A549 (cell line): ENCODE results near the gene CACNA1G. TPM values are rescaled to one million over a fixed set of nuclear protein-coding genes. Genes with fewer than 3 reads are reported as not detected.

Experiments
- ATAC-seq, 2 experiments: fragments of 200-7000 bp in 1 of 2; fragments of >200 bp in 1 of 2; cut with Nextera tagmentation in 1 of 2; cut with Tn5 transposase in 1 of 2; 3 replicates each; pipeline versions ENCODE4 v1.8.0 to v1.9.1; 2018 to 2020; ENCODE audit warnings: mild to moderate bottlenecking in 1 of 2, moderate library complexity in 1 of 2
- CTCF ChIA-PET: fragments of 300-600 bp; sonication (Branson Sonifier 250); formaldehyde crosslinking; extraction: SDS; loops from one replicate; lab custom pipeline; 2021; ENCODE audit warnings: antibody characterized with exemption, inconsistent platforms; lab: Yijun Ruan, JAX
- POLR2A ChIA-PET: fragments of 350-600 bp; formaldehyde crosslinking; extraction: SDS; loops from one replicate; lab custom pipeline; 2021; ENCODE audit warnings: antibody characterized with exemption, inconsistent platforms; lab: Yijun Ruan, JAX
- DNase-seq, 2 experiments: peaks; one replicate each; pipeline versions ENCODE4 v3.0.0 to v3.0.0-alpha.2; 2011 to 2016; ENCODE audit warnings: low read depth in 1 of 2, low spot score in 1 of 2
- FAIRE-seq: peaks from 2 replicates; lab custom pipeline; 2011; peaks lifted over from hg19 to GRCh38; lab: Jason Lieb, UNC
- H3K27ac ChIP-seq, 2 experiments: fragments of >200 bp; sonication (Bioruptor Twin); formaldehyde crosslinking; 3 replicates each; pipeline ENCODE4 v1.5.1; 2016 to 2017
- H3K4me1 ChIP-seq: fragments of >200 bp; sonication (Bioruptor Twin); formaldehyde crosslinking; 3 replicates; pipeline ENCODE4 v1.6.1; 2016
- H3K4me2 ChIP-seq: fragments of >200 bp; sonication (Bioruptor Twin); formaldehyde crosslinking; 3 replicates; pipeline ENCODE4 v1.6.1; 2016
- H3K4me3 ChIP-seq: fragments of >200 bp; sonication (Bioruptor Twin); formaldehyde crosslinking; 3 replicates; pipeline ENCODE4 v1.5.1; 2016
- H3K9me3 ChIP-seq: fragments of >200 bp; sonication (Bioruptor Twin); formaldehyde crosslinking; 3 replicates; pipeline ENCODE4 v1.6.1; 2016
- BCL3 ChIP-seq: fragments of >200 bp; sonication (Bioruptor Twin); formaldehyde crosslinking; IDR thresholded peaks from 3 replicates; pipeline ENCODE4 v1.6.1; 2016
- EHF ChIP-seq: fragments of 250-450 bp; sonication (Bioruptor Pico); IDR thresholded peaks from 2 replicates; pipeline ENCODE4 v1.5.0; 2020; ENCODE audit warnings: mild to moderate bottlenecking
- FOSB ChIP-seq: fragments of 250-450 bp; sonication (Bioruptor Pico); IDR thresholded peaks from 2 replicates; pipeline ENCODE4 v1.5.0; 2020; ENCODE audit warnings: mild to moderate bottlenecking, moderate library complexity
- FOSL2 ChIP-seq, 2 experiments: fragments of 450-650 bp in 1 of 2; fragments of >200 bp in 1 of 2; sonication (Bioruptor Twin) in 1 of 2; formaldehyde crosslinking; IDR thresholded peaks; 2 replicates each; pipeline versions ENCODE4 v1.5.0 to v1.6.1; 2016 to 2020; ENCODE audit warnings: mild to moderate bottlenecking in 1 of 2, moderate library complexity in 1 of 2
- HEYL ChIP-seq: fragments of 250-450 bp; sonication (Bioruptor Pico); IDR thresholded peaks from 2 replicates; pipeline ENCODE4 v1.8.0; 2021; ENCODE audit warnings: mild to moderate bottlenecking, moderate library complexity
- HOXB13 ChIP-seq: fragments of 250-450 bp; sonication (Bioruptor Pico); IDR thresholded peaks from 2 replicates; pipeline ENCODE4 v1.5.0; 2020; ENCODE audit warnings: low read depth, mild to moderate bottlenecking, moderate library complexity
- JUN ChIP-seq, 2 experiments: fragments of >200 bp; sonication (Bioruptor Twin); formaldehyde crosslinking; IDR thresholded peaks; 2 replicates in 1 of 2; 3 replicates in 1 of 2; pipeline ENCODE4 v1.6.1; 2016 to 2017
- KDM1A ChIP-seq: fragments of 200-600 bp; sonication (generic); IDR thresholded peaks from 2 replicates; pipeline ENCODE4 v1.6.1; 2016; ENCODE audit warnings: low read depth, mild to moderate bottlenecking
- MAX ChIP-seq: IDR thresholded peaks from 2 replicates; pipeline ENCODE4 v1.6.1; 2012
- NFE2L2 ChIP-seq: fragments of 150-350 bp; conservative IDR thresholded peaks from 2 replicates; pipeline ENCODE4 v1.6.1; 2014; ENCODE audit warnings: low read length
- NPAS2 ChIP-seq: fragments of 250-450 bp; sonication (Bioruptor Pico); IDR thresholded peaks from 2 replicates; pipeline ENCODE4 v1.8.0; 2022; ENCODE audit warnings: mild to moderate bottlenecking, moderate library complexity, borderline replicate concordance
- NR3C1 ChIP-seq: fragments of >200 bp; sonication (Bioruptor Twin); formaldehyde crosslinking; IDR thresholded peaks from 3 replicates; pipeline ENCODE4 v1.6.1; 2017
- RAD21 ChIP-seq, 2 experiments: fragments of >200 bp in 1 of 2; sonication (Bioruptor Twin) in 1 of 2; formaldehyde crosslinking in 1 of 2; IDR thresholded peaks in 1 of 2; conservative IDR thresholded peaks in 1 of 2; 2 replicates in 1 of 2; 3 replicates in 1 of 2; pipeline ENCODE4 v1.6.1; 2012 to 2018; ENCODE audit warnings: inconsistent platforms in 1 of 2
- RFX5 ChIP-seq: fragments of 450-650 bp; IDR thresholded peaks from 2 replicates; pipeline ENCODE4 v1.7.1; 2014; ENCODE audit warnings: antibody characterized with exemption, mild to moderate bottlenecking, moderate library complexity
- RNF2 ChIP-seq: fragments of 200-600 bp; sonication (generic); IDR thresholded peaks from 2 replicates; pipeline ENCODE4 v1.6.1; 2016; ENCODE audit warnings: low read depth, mild to moderate bottlenecking, antibody characterized with exemption, moderate library complexity, borderline replicate concordance
- SREBF2 ChIP-seq: fragments of 450-650 bp; IDR thresholded peaks from 2 replicates; pipeline ENCODE4 v1.6.1; 2014; ENCODE audit warnings: mild to moderate bottlenecking, moderate library complexity
- USF2 ChIP-seq: fragments of 450-650 bp; IDR thresholded peaks from 2 replicates; pipeline ENCODE4 v1.6.1; 2014; ENCODE audit warnings: antibody characterized with exemption
- ZC3H11A ChIP-seq: fragments of 450-650 bp; IDR thresholded peaks from 2 replicates; pipeline ENCODE4 v1.6.1; 2014; ENCODE audit warnings: antibody characterized with exemption, mild to moderate bottlenecking
- WGBS: methylation state at CpG from one replicate; pipeline ENCODE4 v1.1.6; 2017; ENCODE audit errors: missing lambda C conversion rate; 5-methylcytosine and 5-hydroxymethylcytosine counted together
- polyA plus RNA-seq, 4 experiments: library from polyadenylated mRNA; depleted of rRNA in 3 of 4; stranded (reverse); fragments of >200 nt; fragmentation: RNase III in 1 of 4; extraction: RNeasy Plus Mini Kit Qiagen cat#74134 plus additional on column Dnase treatment in 1 of 4; gene quantifications; 2 replicates in 3 of 4; 3 replicates in 1 of 4; pipeline ENCODE4 v1.2.3, GENCODE V29; 2011 to 2017
- TF ChIP-seq, protein P1 (sequence below): fragments of 200-600 bp; sonication (generic); IDR thresholded peaks from 2 replicates; pipeline ENCODE4 v1.6.1; 2016; ENCODE audit warnings: antibody characterized with exemption, mild to moderate bottlenecking, moderate library complexity
- TF ChIP-seq, protein P2 (sequence below): fragments of 150-350 bp; IDR thresholded peaks from 2 replicates; pipeline ENCODE4 v1.6.1; 2014; ENCODE audit warnings: low read depth, mild to moderate bottlenecking, low read length

CACNA1G gene
- polyA plus RNA-seq, 2 of the 4 experiments (the other 2 are of a cell fraction) = 4.0 to 8.9 TPM

DNA sequence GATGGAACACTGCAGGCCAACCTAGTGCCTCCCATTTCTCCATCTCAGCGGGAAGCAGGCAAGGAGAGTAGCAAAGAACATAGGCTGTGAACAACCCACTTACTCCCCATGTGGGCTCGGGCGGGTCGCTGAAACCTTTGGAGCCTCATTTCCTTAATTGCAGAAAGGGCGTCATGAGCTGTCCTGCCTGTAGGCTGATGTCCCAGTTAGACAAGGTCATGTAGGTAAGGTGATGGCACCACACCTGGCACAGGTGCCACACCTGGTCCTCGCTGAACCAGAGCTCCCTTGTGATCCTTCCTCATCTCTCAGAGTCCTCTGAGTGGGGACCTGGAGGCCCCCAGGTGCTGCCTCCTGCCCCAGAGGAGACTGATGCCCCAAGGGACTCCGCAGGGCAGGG, 97.1 kb downstream of the CACNA1G start:
- Histone ChIP-seq H3K4me1 (peaks cover 86% of the 10 kb centered on the region), H3K27ac (peak overlapping the region; percentile 98), H3K9me3 (no peaks in the 10 kb centered on the region), H3K4me2 (no peak overlapping the region; the same call in 2 of the 3 replicates), H3K4me3 (no peak overlapping the region)
- FAIRE-seq (no peak), ATAC-seq (no peak), DNase-seq (no peak)
- POLR2A ChIA-PET = interaction anchor here (6.3 kb wide), 1 partner anchor 19 kb away, joined by 237 read pairs; the partner anchor contains the start of gene ABCC3
- CTCF ChIA-PET = interaction anchor here (32.5 to 52.6 kb wide), 2 partner anchors 25 to 35 kb away, joined by 783 to 2097 read pairs; partner anchors contain the start of gene ABCC3
- TF ChIP-seq, protein P1, sequence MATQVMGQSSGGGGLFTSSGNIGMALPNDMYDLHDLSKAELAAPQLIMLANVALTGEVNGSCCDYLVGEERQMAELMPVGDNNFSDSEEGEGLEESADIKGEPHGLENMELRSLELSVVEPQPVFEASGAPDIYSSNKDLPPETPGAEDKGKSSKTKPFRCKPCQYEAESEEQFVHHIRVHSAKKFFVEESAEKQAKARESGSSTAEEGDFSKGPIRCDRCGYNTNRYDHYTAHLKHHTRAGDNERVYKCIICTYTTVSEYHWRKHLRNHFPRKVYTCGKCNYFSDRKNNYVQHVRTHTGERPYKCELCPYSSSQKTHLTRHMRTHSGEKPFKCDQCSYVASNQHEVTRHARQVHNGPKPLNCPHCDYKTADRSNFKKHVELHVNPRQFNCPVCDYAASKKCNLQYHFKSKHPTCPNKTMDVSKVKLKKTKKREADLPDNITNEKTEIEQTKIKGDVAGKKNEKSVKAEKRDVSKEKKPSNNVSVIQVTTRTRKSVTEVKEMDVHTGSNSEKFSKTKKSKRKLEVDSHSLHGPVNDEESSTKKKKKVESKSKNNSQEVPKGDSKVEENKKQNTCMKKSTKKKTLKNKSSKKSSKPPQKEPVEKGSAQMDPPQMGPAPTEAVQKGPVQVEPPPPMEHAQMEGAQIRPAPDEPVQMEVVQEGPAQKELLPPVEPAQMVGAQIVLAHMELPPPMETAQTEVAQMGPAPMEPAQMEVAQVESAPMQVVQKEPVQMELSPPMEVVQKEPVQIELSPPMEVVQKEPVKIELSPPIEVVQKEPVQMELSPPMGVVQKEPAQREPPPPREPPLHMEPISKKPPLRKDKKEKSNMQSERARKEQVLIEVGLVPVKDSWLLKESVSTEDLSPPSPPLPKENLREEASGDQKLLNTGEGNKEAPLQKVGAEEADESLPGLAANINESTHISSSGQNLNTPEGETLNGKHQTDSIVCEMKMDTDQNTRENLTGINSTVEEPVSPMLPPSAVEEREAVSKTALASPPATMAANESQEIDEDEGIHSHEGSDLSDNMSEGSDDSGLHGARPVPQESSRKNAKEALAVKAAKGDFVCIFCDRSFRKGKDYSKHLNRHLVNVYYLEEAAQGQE = no peak
- TF ChIP-seq FOSB (no peak), EHF (CRISPR knock-in tag) (no peak), BCL3 (no peak), ZC3H11A (no peak), FOSL2 (IDR thresholded peaks at IDR 0.05) (no peak), FOSL2 (CRISPR knock-in tag; IDR thresholded peaks at IDR 0.05) (no peak), RAD21 (conservative IDR thresholded peaks at IDR 0.05 in 1 of 2, IDR thresholded peaks at IDR 0.05 in 1 of 2) (no peak), KDM1A (no peak), NFE2L2 (no peak), SREBF2 (no peak), RFX5 (no peak), HOXB13 (CRISPR knock-in tag) (no peak), RNF2 (no peak), NPAS2 (no peak), USF2 (no peak), NR3C1 (no peak)
- TF ChIP-seq, protein P2, sequence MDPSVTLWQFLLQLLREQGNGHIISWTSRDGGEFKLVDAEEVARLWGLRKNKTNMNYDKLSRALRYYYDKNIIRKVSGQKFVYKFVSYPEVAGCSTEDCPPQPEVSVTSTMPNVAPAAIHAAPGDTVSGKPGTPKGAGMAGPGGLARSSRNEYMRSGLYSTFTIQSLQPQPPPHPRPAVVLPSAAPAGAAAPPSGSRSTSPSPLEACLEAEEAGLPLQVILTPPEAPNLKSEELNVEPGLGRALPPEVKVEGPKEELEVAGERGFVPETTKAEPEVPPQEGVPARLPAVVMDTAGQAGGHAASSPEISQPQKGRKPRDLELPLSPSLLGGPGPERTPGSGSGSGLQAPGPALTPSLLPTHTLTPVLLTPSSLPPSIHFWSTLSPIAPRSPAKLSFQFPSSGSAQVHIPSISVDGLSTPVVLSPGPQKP = no peak
- WGBS = 86% methylated on average over 7 of the region's 7 CpGs

- 67% methylated on average over 6 of the region's 6 CpGs for WGBS
- no peaks in the 10 kb centered on the region for H3K9me3 ChIP-seq
- ATAC-seq (no peak), FAIRE-seq (no peak), DNase-seq (no peak)
- TF ChIP-seq HEYL (CRISPR knock-in tag) (no peak), MAX (0 out of 2 replicates have a peak, but pooled peaks have one; percentile 1), JUN (IDR thresholded peaks at IDR 0.05) (peak in 1 of 2 experiments; percentile 10; a peak in 1 of 5 replicates)
- ChIA-PET CTCF (interaction anchor here (2.4 to 52.6 kb wide), 4 partner anchors 10 to 109 kb away, joined by 9 to 2097 read pairs (median 416); partner anchors contain the start of gene ABCC3), POLR2A (interaction anchor here (5.1 to 6.3 kb wide), 3 partner anchors 10 to 35 kb away, joined by 64 to 237 read pairs (median 85); partner anchors contain the start of gene ABCC3)
- no peak overlapping the region for H3K4me3 ChIP-seq
- peak overlapping the region; percentile 98 for H3K27ac ChIP-seq
- H3K4me1 ChIP-seq = peaks cover 87% of the 10 kb centered on the region
- H3K4me2 ChIP-seq = peak overlapping the region; percentile 56
Measured at GRCh38 chr17:50658616-50659015, 98.1 kb downstream of the CACNA1G start.
